Esophagus squamous epithelium (tissue), 4 donors: Measurements from ENCODE around the gene C11orf16.

Experiments
- POLR2A ChIP-seq, 4 donors: fragments of 450-650 bp; IDR thresholded peaks; one replicate each; pipeline ENCODE4 v1.6.1; 2017; ENCODE audit warnings: antibody characterized with exemption in 4 of 4, mild to moderate bottlenecking in 4 of 4, moderate library complexity in 3 of 4
- TF ChIP-seq, protein P1 (sequence below), 6 experiments: fragments of 450-650 bp in 4 of 6; fragments of 200-600 bp in 2 of 6; sonication (generic) in 2 of 6; IDR thresholded peaks; one replicate each; pipeline ENCODE4 v1.5.1; 2016 to 2019; ENCODE audit warnings: antibody characterized with exemption in 6 of 6, mild to moderate bottlenecking in 4 of 6, moderate library complexity in 4 of 6

DNA sequence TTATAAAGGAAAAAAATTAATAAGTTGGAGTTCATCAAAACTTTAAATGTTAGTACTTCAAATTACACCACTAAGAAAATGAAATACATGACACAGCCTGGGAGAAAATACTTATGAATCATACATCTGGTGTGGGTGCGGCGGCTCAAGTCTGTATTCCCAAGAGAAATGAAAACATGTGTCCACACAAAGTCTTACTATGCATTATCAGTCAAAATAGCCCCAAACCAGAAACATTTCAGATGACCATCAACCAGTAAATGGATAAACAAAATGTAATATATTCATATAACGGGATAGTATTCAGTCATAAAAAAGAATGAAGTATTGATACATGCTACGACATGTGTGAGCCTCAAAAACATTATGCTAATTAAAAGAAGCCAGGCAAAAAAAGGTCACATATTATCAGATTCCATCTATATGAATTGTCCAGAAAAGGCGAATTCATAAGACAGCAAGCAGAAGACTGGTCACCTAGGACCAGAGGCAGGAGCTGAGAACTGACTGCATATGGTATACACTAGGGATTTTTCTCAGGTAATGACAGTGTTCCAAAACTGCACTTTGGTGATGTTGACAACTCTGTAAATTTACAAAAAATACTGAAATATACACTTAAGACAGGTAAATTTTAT, 27.1 kb downstream of the C11orf16 start:
- TF ChIP-seq, protein P1, sequence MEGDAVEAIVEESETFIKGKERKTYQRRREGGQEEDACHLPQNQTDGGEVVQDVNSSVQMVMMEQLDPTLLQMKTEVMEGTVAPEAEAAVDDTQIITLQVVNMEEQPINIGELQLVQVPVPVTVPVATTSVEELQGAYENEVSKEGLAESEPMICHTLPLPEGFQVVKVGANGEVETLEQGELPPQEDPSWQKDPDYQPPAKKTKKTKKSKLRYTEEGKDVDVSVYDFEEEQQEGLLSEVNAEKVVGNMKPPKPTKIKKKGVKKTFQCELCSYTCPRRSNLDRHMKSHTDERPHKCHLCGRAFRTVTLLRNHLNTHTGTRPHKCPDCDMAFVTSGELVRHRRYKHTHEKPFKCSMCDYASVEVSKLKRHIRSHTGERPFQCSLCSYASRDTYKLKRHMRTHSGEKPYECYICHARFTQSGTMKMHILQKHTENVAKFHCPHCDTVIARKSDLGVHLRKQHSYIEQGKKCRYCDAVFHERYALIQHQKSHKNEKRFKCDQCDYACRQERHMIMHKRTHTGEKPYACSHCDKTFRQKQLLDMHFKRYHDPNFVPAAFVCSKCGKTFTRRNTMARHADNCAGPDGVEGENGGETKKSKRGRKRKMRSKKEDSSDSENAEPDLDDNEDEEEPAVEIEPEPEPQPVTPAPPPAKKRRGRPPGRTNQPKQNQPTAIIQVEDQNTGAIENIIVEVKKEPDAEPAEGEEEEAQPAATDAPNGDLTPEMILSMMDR (IDR thresholded peaks at IDR 0.05) = no peak
- TF ChIP-seq POLR2A (IDR thresholded peaks at IDR 0.05) = no peak
